Body of pancreas (tissue), 4 donors: ENCODE results near the gene SGCD.

Experiments used
- CTCF ChIP-seq, 7 experiments: fragments of 450-650 bp in 4 of 7; fragments of 200-600 bp in 3 of 7; sonication (generic) in 3 of 7; IDR thresholded peaks; one replicate each; pipeline ENCODE4 v1.5.1; 2016 to 2019; ENCODE audit warnings: antibody characterized with exemption in 7 of 7
- POLR2A ChIP-seq, 3 donors: fragments of 450-650 bp; IDR thresholded peaks; one replicate each; pipeline ENCODE4 v1.6.1; 2016; ENCODE audit warnings: antibody characterized with exemption in 3 of 3, mild to moderate bottlenecking in 2 of 3

GRCh38 chr5:156584871-156585270 lies 257.9 kb downstream of the SGCD start:
- TF ChIP-seq CTCF (IDR thresholded peaks at IDR 0.05) (no peak), POLR2A (IDR thresholded peaks at IDR 0.05) (no peak)
